ENCODE measurements around the gene LYST.
A peak's percentile ranks its signal among the peaks of the same experiment; 100 is the strongest.
"Not testable (repeated sequence)": the region's sequence is repeated elsewhere in the genome, so short reads cannot be mapped to it uniquely, and the experiment has no call there.

The LYST gene

GRCh38 chr1:235866205-235866912, at the start of gene LYST:
Gene LYST, minus strand, starts transcription at chr1:235866906. Its CDS starts 36,489 bp downstream, at chr1:235830417.
- peak; percentile 46 for DNase-seq

- not testable (repeated sequence) for DNase-seq
Measured at GRCh38 chr1:235915489-235915888, 48.8 kb upstream of the LYST start.

DNA sequence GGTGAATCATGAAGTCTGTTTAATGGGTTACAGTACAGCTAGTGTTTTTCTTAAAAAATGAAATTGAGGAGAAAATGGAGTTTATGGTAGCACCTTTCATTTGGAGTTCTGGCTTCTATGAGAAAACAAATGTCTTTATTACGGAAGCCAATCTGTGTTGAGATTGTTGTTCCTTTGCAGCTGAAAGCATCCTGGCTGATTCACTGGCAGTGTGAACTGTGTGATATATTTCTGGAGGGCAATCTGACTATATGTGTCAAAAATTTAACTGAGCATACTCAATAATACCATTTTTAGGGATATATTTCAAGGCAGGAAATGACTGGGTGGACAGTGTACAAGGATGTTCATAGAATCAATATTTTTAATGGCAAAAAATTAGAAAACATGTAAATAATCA, 46.6 kb upstream of the LYST start:
- DNase-seq = no peak

DNA sequence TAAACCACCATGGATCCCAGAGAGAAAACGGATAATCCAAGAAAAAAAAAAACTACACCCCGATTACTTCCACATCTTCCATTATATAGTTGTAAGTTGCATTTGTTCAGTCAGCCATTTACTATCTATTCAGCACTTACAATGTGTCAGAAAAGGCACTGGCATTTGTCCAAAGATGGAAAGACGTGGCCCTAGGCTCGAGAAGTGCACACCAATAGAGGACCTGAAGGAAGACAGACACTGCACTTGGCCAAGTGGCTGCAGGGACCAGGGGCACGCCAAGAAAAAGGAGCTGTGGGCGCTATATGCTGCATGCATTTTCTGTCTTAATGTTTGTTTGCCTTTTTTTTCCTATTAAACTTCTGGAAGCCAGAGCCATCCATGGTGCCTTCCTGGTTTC, 45.2 kb upstream of the LYST start:
- DNase-seq = no peak

DNA sequence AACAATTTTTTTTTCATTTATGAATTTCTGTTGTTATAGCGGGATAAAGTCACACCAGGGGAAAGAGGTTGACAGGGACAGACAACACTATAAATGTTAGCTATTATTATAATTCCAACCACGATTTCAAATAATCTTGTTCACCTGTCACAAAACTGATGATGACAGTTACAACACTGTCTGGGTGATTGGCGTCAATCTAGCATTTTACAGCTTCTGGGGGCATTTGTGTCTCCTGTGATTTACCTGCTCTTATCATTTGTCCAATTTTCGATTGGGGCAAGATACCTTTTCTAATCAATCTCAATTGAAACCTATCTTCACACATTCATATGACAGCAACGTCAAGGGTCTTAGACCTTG, 44.6 kb upstream of the LYST start:
- no peak for DNase-seq

DNA sequence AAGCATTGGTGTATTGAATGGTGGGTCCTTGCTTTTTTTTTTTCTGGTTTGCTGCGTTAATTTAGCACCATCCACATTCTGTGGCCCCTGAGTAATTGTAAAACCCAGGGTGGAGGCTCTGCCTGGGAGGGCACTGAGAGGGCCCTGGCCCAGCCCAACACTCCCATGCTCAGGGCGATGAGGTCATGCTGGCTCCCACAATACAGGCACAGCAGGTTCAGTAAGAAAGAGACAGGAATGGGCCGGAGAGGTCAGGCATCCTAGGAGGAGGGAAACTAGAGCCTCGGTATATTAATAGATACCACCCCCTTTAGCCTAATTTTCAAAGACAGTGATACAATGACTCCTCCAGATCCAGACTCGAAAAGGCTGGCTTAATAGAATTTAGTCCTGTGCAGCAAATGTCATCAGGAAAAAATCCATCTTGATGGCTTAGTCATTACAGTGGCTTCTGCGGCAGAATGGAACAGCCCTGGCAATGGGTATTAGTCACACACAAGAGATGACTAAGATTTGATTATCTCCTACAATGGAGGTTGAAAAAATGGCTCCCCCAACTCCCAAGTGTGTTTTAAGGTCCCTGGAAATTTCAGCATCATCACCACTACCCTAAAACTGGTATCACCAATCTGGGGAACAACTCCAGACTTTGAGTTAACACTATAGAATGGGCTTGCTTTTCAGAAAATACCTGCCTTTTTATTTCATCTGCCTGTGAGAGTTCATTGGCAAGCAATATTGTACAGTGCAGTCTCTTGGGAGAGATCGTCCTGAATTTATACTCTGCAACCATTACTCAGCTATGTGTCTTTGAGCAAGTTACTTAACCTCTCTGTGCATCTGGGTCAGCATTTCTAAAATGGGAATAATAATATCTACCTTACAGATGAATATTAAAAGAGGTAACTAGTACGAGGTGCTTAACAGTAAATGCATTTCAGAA, 43.9 kb upstream of the LYST start:
- DNase-seq = no peak

DNA sequence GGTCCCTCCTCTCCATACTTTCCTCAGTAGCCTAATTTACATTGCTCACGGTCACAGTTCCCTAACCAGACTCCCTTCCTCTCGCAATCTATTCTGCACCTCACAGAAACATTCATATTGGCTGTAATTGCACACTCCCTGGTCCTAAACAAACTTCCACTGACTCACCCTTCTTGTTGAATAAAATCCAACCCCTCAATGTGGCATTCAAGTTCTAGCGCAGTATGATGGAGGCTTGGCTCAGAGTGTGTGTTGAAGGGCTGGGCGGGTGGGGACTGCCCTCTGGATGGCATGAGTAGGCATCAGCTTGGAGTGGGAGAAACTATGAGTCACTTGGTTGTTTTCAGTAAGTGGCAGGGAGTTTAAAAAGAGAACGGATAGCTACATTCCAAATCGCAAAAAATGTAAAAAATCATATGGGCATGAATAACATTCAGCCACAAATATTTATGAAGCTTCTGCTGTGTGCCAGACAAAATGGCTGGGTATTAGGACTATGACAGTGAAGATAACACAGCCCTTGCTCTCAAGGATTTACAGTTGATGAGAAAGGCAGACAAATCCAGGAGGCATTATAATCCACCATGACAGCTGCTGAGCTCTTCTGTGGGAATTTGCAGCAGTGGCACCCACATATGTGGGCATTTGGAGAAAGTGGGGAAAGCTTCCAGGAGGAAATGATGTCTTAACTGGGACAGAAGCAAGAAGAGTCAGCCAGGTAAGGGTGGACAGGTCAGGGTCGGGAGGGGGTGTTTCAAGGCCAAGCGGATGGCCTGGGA, 42.2 kb upstream of the LYST start:
- no peak for DNase-seq

GRCh38 chr1:235907897-235908240, 41.2 kb upstream of the LYST start:
- DNase-seq = no peak

DNA sequence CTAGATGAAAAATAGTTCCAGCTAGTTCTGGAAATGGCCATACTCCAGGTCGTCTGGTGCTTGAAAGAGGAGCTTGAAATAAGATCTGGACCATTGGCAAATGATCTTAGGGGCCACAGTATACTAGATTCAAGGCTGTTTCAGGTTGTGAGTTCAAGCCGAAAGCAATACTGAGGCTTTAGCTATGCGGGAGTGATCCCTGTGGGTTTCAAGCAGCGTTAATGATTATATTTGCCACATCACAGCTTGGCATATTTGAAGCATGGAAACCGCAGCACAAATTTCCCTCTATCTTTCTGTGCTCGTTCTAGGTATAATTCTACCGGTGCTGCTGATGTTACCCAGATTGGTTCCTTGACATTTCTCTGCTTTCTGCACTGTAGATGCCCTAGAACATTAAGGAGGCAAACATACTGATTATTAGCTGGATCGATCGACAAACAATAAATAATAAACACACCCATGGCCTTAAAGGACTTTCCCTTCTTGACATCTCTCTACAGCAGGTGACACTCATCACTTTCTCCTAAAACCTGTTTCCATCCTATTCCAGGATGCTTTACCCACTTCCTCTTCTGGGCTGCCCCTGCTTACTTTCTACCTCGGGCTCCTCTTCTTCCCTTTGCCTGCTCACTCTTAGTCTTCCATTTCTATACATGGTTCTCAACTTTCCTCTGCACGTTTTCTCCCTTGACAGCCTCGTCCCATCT, 40.6 kb upstream of the LYST start:
- no peak for DNase-seq

DNA sequence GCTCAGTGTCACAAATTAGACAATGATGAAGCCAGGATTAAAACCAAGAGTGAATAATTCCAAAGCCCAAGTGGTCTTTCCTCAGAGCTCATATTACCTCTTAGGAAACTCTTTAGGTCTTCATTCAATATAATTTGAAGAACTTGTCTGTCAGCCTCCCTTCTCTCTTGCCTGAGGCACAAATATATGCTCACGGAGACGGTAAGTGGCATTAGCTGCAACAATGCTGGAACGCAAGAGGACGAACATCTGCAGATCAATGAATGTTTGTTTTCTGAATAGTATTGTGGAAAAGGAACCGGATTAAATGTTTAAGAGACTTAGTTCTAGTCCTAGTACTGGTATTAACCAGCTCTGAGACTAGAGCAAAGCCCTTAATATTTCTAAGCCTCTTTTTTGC, 39.7 kb upstream of the LYST start:
- DNase-seq = no peak

DNA sequence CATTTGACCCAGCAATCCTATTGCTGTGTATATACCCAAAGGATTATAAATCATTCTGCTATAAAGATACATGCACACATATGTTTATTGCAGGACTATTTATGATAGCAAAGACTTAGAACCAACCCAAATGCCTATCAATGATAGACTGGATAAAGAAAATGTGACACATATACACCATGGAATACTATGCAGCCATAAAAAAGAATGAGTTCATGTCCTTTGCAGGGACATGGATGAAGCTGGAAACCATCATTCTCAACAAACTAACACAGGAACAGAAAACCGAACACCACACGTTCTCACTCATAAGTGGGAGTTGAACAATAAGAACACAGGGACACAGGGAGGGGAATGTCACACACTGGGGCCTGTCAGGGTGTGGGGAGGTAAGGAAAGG, 37.1 kb upstream of the LYST start:
- DNase-seq = not testable (repeated sequence)

DNA sequence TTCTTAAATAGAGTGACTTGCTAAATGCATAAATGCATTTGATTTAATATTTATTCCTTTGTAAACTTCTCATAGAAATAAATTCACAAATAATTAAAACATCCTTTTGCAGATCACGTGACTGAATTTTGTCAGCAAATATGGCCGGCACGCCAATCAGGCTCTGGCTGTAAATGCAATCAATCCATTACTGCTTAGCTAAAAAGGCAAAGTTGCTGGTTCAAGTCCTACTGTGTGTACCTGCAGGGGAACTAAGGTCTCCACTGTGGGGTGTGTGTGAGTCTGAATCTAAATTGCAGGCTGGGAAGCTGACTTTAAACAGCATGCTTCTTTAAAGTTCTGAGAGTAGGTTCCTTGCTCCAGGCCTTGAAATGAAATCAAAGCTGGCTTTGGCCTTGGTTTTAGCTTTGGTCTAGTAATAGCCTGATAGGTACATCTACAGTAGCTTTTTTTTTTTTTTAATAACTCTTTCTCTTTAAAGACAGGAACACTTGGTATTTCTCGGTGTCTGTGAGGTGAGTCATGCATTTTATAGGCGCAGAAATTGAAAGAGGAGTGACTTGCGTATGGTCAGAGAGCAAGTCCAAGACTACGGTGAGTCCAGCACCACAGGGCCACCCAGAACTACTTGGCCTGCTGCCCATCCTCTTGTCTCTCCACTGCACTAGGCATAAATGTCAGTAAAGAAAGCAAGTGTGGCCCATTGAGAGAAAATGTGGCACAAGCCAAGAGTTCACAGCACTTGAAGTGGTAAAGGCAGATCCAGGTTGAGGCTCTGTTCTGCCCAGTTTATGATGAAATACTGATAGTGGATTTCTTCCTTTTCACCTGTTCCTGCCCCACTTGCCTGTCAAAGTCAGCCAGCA, 36.2 kb upstream of the LYST start:
- DNase-seq = no peak

GRCh38 chr1:235901461-235901860, 34.8 kb upstream of the LYST start:
- no peak for DNase-seq

GRCh38 chr1:235898126-235898525, 31.4 kb upstream of the LYST start:
- no peak for DNase-seq

GRCh38 chr1:235893840-235894239, 27.1 kb upstream of the LYST start:
- DNase-seq = no peak

- no peak for DNase-seq
Measured at GRCh38 chr1:235892734-235893413, 26.2 kb upstream of the LYST start.

- DNase-seq = no peak
Measured at GRCh38 chr1:235892202-235892601, 25.5 kb upstream of the LYST start.

DNA sequence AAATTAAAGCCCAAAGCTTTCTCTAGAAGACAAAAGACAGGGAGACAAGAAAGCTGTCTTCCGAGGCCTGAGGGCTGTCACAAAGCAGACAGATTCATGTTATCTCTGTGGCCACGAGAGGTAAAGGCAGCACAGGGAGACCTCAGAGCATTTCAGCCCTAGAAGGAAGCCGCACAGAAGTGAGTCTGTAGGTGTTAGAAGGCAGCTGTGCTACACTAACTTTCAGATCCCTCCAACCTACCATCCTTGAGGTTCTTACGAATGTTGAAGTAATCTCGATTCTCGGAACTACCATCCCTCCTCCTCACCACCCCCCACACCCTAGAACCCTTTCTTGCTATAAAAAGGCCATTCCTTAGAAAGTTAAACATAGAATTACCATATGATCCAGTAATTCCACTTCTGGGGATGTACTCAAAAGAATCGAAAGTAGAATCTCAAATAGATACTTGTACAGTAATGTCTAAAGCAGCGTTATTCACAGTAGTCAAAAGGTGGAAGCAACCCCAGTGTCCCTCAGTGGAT, 21.5 kb upstream of the LYST start:
- no peak for DNase-seq

GRCh38 chr1:235887676-235888075, 21.0 kb upstream of the LYST start:
- no peak for DNase-seq

GRCh38 chr1:235885655-235886262, 19.1 kb upstream of the LYST start:
- no peak for DNase-seq
